Adrenal gland (tissue), 12 donors: ENCODE results near the gene KCNIP2. TPM values are rescaled to one million over a fixed set of nuclear protein-coding genes. Genes with fewer than 3 reads are reported as not detected.
A peak's percentile ranks its signal among the peaks of the same experiment; 100 is the strongest.

ENCODE experiments used
- DNase-seq, 7 donors: peaks; one replicate each; pipeline ENCODE4 v3.0.0-alpha.2; 2019 to 2020
- H3K27ac ChIP-seq, 5 donors: fragments of 200-600 bp; sonication (generic) in 4 of 5; 1 replicate in 3 of 5; 2 replicates in 2 of 5; pipeline versions ENCODE4 v1.5.1 to v1.8.0; 2016 to 2020; ENCODE audit warnings: mild to moderate bottlenecking in 1 of 5
- H3K27me3 ChIP-seq: fragments of 200-600 bp; 2 replicates; pipeline ENCODE4 v1.8.0; 2021
- H3K36me3 ChIP-seq, 2 donors: fragments of 200-600 bp; replicated peaks in 1 of 2; 1 replicate in 1 of 2; 2 replicates in 1 of 2; pipeline versions ENCODE4 v1.5.1 to v1.8.0; 2018 to 2022
- H3K4me1 ChIP-seq, 2 donors: fragments of 200-600 bp; replicated peaks in 1 of 2; 1 replicate in 1 of 2; 2 replicates in 1 of 2; pipeline versions ENCODE4 v1.5.1 to v1.8.0; 2018 to 2021
- H3K4me3 ChIP-seq, 4 donors: fragments of 200-600 bp; sonication (generic) in 3 of 4; one replicate each; pipeline ENCODE4 v1.5.1; 2016 to 2018
- H3K9me3 ChIP-seq, 3 donors: fragments of 200-600 bp; sonication (generic) in 1 of 3; replicated peaks in 1 of 3; 1 replicate in 2 of 3; 2 replicates in 1 of 3; pipeline versions ENCODE4 v1.5.1 to v1.8.0; 2016 to 2021
- CTCF ChIP-seq, 6 experiments: fragments of 450-650 bp in 4 of 6; fragments of 200-600 bp in 2 of 6; sonication (generic) in 1 of 6; IDR thresholded peaks; 1 replicate in 5 of 6; 2 replicates in 1 of 6; pipeline versions ENCODE4 v1.5.1 to v1.8.0; 2016 to 2021; ENCODE audit warnings: antibody characterized with exemption in 6 of 6, mild to moderate bottlenecking in 2 of 6, moderate library complexity in 1 of 6
- POLR2A ChIP-seq, 2 donors: fragments of 450-650 bp; IDR thresholded peaks; one replicate each; pipeline ENCODE4 v1.6.1; 2017; ENCODE audit warnings: antibody characterized with exemption in 2 of 2, mild to moderate bottlenecking in 2 of 2, moderate library complexity in 1 of 2
- WGBS, 4 donors: extraction: QIAGEN DNeasy Blood & Tissue Kit in 2 of 4; methylation state at CpG; one replicate each; pipeline versions ENCODE4 v1.1.5 to v1.1.7; 2013 to 2017; 5-methylcytosine and 5-hydroxymethylcytosine counted together
- intact Hi-C, 2 donors: fragments of 100-400 bp; cut with DNase I; formaldehyde crosslinking; loops; one replicate each; pipeline versions ENCODE4 v1.14.1 to v1.15.0; 2022 to 2023
- polyA plus RNA-seq, 3 donors: library from polyadenylated mRNA; stranded (reverse); fragments of 200-250 nt in 2 of 3; fragments of 350-450 nt in 1 of 3; fragmentation: Illumina TruSeq in 1 of 3; extraction: RNeasy Lipid Tissue Mini Kit (QIAGEN cat#74804) in 1 of 3; gene quantifications; one replicate each; pipeline ENCODE4 v1.2.3, GENCODE V29; 2013 to 2014
- total RNA-seq, 9 donors: library from RNA; depleted of rRNA in 4 of 9; stranded (reverse); fragments of >200 nt in 4 of 9; fragments of 120-200 nt in 1 of 9; fragmentation: NEBNext Ultra II Directional in 1 of 9; extraction: Animal tissue kit (Norgen Biotek cat#: 25700) in 1 of 9; gene quantifications; one replicate each; pipeline versions ENCODE4 v1.1.0 to v1.2.4, GENCODE V29; 2013 to 2023
- donor health status: healthy with polysubstance abuse.
- donor health status: Bipolar disorder and iron deficiency.
- donor health status: DM: yes; HTN: yes; CAD: no.
- donor health status: DM: no; HTN: no; CAD: no.
- donor health status: DM: no; HTN: no; CAD: no.
- donor health status: DM: yes; HTN: yes; CAD: no.

KCNIP2 gene
- total and polyA plus RNA-seq, 12 donors = 2.2 to 23.0 (median 4.6) TPM; not detected in 1

DNA sequence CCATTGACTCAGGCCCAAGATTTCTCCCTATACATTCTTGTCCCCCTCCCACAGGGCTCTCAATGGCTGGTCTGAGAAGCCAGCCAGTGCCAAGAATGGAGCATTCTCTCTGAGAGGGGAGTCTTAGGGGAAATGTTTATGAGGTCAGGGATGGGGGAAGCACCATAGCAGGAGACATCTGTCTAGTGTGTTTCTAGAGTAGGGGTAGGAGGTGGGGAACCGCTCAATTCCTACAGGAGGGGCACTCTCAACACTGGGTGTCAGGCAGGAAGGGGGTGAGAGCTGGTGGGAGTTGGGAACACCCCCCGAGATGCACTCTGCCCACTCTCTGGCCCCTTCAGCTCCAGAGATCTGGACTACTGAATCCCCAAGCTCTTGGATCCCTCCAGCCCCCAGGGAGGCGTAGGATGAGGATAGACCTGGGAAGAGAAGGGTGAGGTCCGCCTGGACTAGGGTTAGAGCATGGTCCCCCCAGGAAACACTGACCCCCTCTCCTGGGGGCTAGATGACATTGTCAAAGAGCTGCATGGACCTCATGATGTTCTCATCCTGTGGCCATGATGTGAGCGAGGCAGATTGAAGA lies 16.7 kb downstream of the KCNIP2 start:
- WGBS, 4 donors = 95 to 100% (median 97%) methylated on average over 4 to 5 of the region's 5 CpGs

GRCh38 chr10:101824736-101825135 lies 18.9 kb downstream of the KCNIP2 start:
- no peaks in the 10 kb centered on the region for H3K9me3 ChIP-seq
- H3K27me3 ChIP-seq = no peaks in the 10 kb centered on the region
- no peak overlapping the region for H3K4me3 ChIP-seq
- WGBS, 4 donors = 90 to 100% (median 93%) methylated on average over 2 of the region's 2 CpGs
- no peaks in the 10 kb centered on the region for H3K36me3 ChIP-seq
- DNase-seq = no peak
- peaks cover under 1 to 1% of the 10 kb centered on the region in 2 donors for H3K4me1 ChIP-seq
- no peak overlapping the region for H3K27ac ChIP-seq
- intact Hi-C loops = no loop called here
- TF ChIP-seq CTCF (IDR thresholded peaks at IDR 0.05) = no peak
- TF ChIP-seq POLR2A (IDR thresholded peaks at IDR 0.05) = no peak

More for the DNA sequence above, 16.7 kb downstream of the KCNIP2 start:
- no peak overlapping the region for H3K27ac ChIP-seq
- DNase-seq = peak in 2 of 7 donors; percentile 11 to 14
- no peaks in the 10 kb centered on the region for H3K9me3 ChIP-seq
- TF ChIP-seq POLR2A (IDR thresholded peaks at IDR 0.05) (no peak), CTCF (IDR thresholded peaks at IDR 0.05) (no peak)
- no peak overlapping the region for H3K4me3 ChIP-seq
- no peaks in the 10 kb centered on the region for H3K27me3 ChIP-seq
- intact Hi-C loops = no loop called here
- H3K36me3 ChIP-seq = no peaks in the 10 kb centered on the region
- peaks cover 14 to 17% of the 10 kb centered on the region in 2 donors for H3K4me1 ChIP-seq

DNA sequence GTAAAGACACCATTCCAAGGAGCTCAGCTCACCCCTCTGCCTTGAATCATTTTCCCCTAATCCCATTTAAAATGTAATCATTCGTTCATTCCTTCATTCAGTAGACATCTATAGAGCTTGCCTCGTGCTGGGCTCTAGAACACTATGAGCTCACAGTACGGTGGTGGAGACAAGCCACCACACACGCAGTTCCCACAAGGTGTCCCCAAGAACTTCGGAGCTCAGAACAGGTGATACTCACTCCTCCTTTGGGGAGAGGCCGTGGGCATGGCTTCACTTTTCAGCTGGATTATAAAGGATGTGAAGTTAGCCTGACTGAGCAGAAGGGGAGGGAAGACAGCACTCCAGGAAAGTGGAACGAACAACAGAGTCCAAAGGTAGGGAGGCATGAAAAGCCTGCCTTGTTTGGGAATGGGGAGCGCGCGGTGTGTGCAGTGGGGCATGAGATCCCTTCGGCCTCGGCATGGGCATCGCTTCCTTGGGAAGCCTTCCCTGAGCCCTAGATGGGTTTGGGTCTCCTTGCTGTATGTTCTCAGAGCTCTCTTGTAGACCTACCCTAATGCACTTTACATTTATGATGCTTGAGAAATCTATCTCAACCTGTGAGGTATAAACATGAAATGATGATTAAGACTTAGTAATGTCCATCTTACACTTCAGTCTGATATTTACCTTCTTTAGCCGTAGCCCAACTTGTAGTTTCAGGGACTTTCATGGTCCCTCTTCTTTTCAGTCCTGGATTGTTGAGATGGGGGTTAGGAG lies 24.5 kb downstream of the KCNIP2 start:
- TF ChIP-seq POLR2A (IDR thresholded peaks at IDR 0.05) (no peak), CTCF (IDR thresholded peaks at IDR 0.05) (no peak)
- Histone ChIP-seq H3K4me3 (peak overlapping the region in 2 of 4 donors; percentile 5 to 92), H3K27me3 (no peaks in the 10 kb centered on the region), H3K27ac (peak overlapping the region in 4 of 5 donors; percentile 28 to 96 (median 74)), H3K36me3 (no peaks in the 10 kb centered on the region), H3K4me1 (peaks cover 23 to 28% of the 10 kb centered on the region in 2 donors), H3K9me3 (no peaks in the 10 kb centered on the region)
- 23 to 31% (median 29%) methylated on average over 14 of the region's 14 CpGs for WGBS, 4 donors
- DNase-seq = peak in 2 of 7 donors; percentile 45 to 51
- intact Hi-C loops = loop anchor here in 1 of 2 donors (10.0 kb wide), 1 partner anchor 884 kb away; no protein-coding TSS in a partner anchor

GRCh38 chr10:101818119-101818871 lies 25.3 kb downstream of the KCNIP2 start, which contains the start of gene OGA:
Gene OGA, minus strand, starts transcription at chr10:101818444. Its CDS starts 422 bp downstream, at chr10:101818022.
- Histone ChIP-seq H3K36me3 (no peaks in the 10 kb centered on the region), H3K4me3 (peak within 1 kb of the TSS; percentile 38 to 94 (median 75)), H3K27me3 (no peaks in the 10 kb centered on the region), H3K27ac (peak within 1 kb of the TSS; percentile 31 to 96 (median 90)), H3K9me3 (no peaks in the 10 kb centered on the region), H3K4me1 (peaks cover 25 to 36% of the 10 kb centered on the region in 2 donors)
- WGBS, 4 donors = 0 to 4% (median 1%) methylated on average over 19 to 47 of the region's 47 CpGs
- intact Hi-C loops = loop anchor here in 1 of 2 donors (10.0 kb wide), 1 partner anchor 883 kb away; no protein-coding TSS in a partner anchor
- peak; percentile 98 to 100 (median 99) for DNase-seq
- TF ChIP-seq CTCF (IDR thresholded peaks at IDR 0.05) = no peak
- peak; percentile 83 to 98 for TF ChIP-seq POLR2A (IDR thresholded peaks at IDR 0.05)
